CD4-positive, alpha-beta T cell (primary cell): ENCODE data around the gene CLSTN2. TPM values are rescaled to one million over a fixed set of nuclear protein-coding genes. Genes with fewer than 3 reads are reported as not detected.

Experiments used
- ATAC-seq: fragments of 200-7000 bp; cut with Tn5 transposase; one replicate; pipeline ENCODE4 v1.10.0; 2022; ENCODE audit warnings: mild to moderate bottlenecking; ENCODE audit not compliant: poor library complexity
- CTCF ChIA-PET: fragments of 350-600 bp; sonication (Branson Sonifier 250); formaldehyde crosslinking; loops from one replicate; lab custom pipeline; 2021; ENCODE audit warnings: antibody characterized with exemption, inconsistent platforms; lab: Charles Lee
- POLR2A ChIA-PET: fragments of 350-600 bp; sonication (Branson Sonifier 250); formaldehyde crosslinking; loops from one replicate; lab custom pipeline; 2021; ENCODE audit warnings: antibody characterized with exemption, inconsistent platforms; lab: Charles Lee
- DNase-seq, 14 experiments: peaks; one replicate each; pipeline ENCODE4 v3.0.0-alpha.2; 2013 to 2020; ENCODE audit warnings: mixed read lengths in 2 of 14
- H3K27ac ChIP-seq, 2 donors: one replicate each; pipeline versions ENCODE4 v1.5.1 to v1.7.0; 2013; ENCODE audit warnings: low read length in 2 of 2, low read depth in 1 of 2, mild to moderate bottlenecking in 1 of 2
- H3K27me3 ChIP-seq, 2 experiments: 1 replicate in 1 of 2; 2 replicates in 1 of 2; pipeline versions ENCODE4 v1.6.1 to v1.7.0; 2013; ENCODE audit warnings: low read length in 2 of 2, control low read depth in 1 of 2, mild to moderate bottlenecking in 1 of 2, moderate library complexity in 1 of 2; ENCODE audit not compliant: insufficient read depth in 2 of 2, control insufficient read depth in 1 of 2
- H3K36me3 ChIP-seq: one replicate; pipeline ENCODE4 v1.6.1; 2013; ENCODE audit warnings: low read length, control low read depth; ENCODE audit not compliant: insufficient read depth
- H3K4me1 ChIP-seq: one replicate; pipeline ENCODE4 v1.6.1; 2013; ENCODE audit warnings: low read length, control low read depth; ENCODE audit not compliant: insufficient read depth
- H3K4me3 ChIP-seq: one replicate; pipeline ENCODE4 v1.5.1; 2013; ENCODE audit warnings: mild to moderate bottlenecking, low read length, moderate library complexity
- H3K9me3 ChIP-seq, 2 experiments: 1 replicate in 1 of 2; 2 replicates in 1 of 2; pipeline versions ENCODE4 v1.6.1 to v1.7.0; 2013; ENCODE audit warnings: low read length in 2 of 2, mild to moderate bottlenecking in 2 of 2, control low read depth in 1 of 2, moderate library complexity in 1 of 2; ENCODE audit not compliant: control insufficient read depth in 1 of 2, insufficient read depth in 1 of 2
- H3K27ac Mint-ChIP-seq: one replicate; pipeline ENCODE4 v1.8.0; 2020; ENCODE audit warnings: mixed read lengths
- H3K27me3 Mint-ChIP-seq: one replicate; pipeline ENCODE4 v1.8.0; 2021; ENCODE audit warnings: mixed read lengths
- H3K36me3 Mint-ChIP-seq: one replicate; pipeline ENCODE4 v1.8.0; 2021; ENCODE audit warnings: low read depth, mixed read lengths
- H3K4me1 Mint-ChIP-seq: one replicate; pipeline ENCODE4 v1.8.0; 2021; ENCODE audit warnings: low read depth, mixed read lengths
- H3K4me3 Mint-ChIP-seq: one replicate; pipeline ENCODE4 v1.8.0; 2020; ENCODE audit warnings: mild to moderate bottlenecking, mixed read lengths
- H3K9me3 Mint-ChIP-seq: one replicate; pipeline ENCODE4 v1.8.0; 2020; ENCODE audit warnings: mixed read lengths
- intact Hi-C, 2 experiments: fragments of 100-400 bp; cut with DNase I in 1 of 2; cut with micrococcal nuclease in 1 of 2; formaldehyde crosslinking; loops; one replicate each; pipeline versions ENCODE4 v1.15.1 to v1.9.0; 2023 to 2025; cut with DNase I, micrococcal nuclease
- total RNA-seq, 174 experiments: library from RNA in 2 of 174; stranded (reverse) in 2 of 174; gene quantifications; one replicate each; pipeline ENCODE4 v1.2.3 and lab custom pipeline; 2021 to 2026
- TF ChIP-seq, protein P1 (sequence below): fragments of 200-600 bp; IDR thresholded peaks from one replicate; pipeline ENCODE4 v1.8.0; 2022; ENCODE audit warnings: antibody characterized with exemption, mild to moderate bottlenecking

CLSTN2 gene
- total RNA-seq, 2 experiments from 2014 or later = not detected

DNA sequence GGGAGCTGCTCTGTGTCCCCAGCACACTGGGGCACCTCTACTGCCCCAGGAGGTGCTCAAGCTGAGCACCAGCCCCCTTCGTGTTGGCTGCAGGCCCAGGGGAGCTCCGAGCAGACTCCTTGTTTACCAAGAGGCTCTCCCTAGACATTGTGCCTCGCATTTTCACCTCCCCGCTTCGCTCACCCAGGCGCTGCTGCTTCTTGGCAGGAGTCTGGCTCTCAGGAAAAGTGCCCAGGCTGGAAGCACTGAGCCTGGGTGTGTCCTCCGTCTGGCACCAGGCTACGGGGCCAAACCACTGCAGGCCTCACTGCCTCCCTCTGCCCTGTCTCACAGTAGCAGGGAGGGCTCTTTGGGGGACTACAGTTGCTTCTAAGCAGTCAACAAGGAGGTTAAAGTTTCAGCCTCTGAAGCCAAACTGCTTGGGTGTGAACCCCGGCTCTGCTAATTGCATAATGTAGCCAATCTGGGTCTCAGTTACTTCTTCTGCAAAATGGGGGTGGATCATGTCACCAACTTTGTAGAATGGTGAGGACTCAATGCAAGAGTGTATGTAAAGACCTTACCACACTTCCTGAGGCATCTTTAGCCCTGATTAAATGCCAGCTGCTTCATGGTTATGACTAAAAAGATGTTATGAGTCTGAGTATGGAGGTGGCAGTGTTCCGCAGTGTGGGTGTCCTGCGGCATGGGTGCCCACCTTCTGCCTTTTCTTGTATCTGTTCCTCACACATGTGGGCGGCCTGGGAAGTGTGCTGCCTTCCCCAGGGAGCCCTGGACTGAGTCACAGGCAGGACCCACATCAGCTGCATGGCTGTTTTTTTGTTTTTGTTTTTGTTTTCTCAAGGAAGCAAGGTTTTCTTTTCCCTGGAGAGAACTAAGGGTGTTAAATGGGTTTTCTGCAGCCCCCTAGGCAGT lies 88.9 kb downstream of the CLSTN2 start:
- H3K27ac ChIP-seq = no peak overlapping the region
- ChIA-PET CTCF (no interaction called here), POLR2A (no interaction called here)
- no peaks in the 10 kb centered on the region for H3K27me3 ChIP-seq
- H3K27ac Mint-ChIP-seq = no peak overlapping the region
- TF ChIP-seq, protein P1, sequence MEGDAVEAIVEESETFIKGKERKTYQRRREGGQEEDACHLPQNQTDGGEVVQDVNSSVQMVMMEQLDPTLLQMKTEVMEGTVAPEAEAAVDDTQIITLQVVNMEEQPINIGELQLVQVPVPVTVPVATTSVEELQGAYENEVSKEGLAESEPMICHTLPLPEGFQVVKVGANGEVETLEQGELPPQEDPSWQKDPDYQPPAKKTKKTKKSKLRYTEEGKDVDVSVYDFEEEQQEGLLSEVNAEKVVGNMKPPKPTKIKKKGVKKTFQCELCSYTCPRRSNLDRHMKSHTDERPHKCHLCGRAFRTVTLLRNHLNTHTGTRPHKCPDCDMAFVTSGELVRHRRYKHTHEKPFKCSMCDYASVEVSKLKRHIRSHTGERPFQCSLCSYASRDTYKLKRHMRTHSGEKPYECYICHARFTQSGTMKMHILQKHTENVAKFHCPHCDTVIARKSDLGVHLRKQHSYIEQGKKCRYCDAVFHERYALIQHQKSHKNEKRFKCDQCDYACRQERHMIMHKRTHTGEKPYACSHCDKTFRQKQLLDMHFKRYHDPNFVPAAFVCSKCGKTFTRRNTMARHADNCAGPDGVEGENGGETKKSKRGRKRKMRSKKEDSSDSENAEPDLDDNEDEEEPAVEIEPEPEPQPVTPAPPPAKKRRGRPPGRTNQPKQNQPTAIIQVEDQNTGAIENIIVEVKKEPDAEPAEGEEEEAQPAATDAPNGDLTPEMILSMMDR = no peak
- H3K4me1 Mint-ChIP-seq = no peaks in the 10 kb centered on the region
- DNase-seq = no peak
- H3K36me3 Mint-ChIP-seq = no peaks in the 10 kb centered on the region
- intact Hi-C loops = no loop called here
- no peaks in the 10 kb centered on the region for H3K36me3 ChIP-seq
- peaks cover 5% of the 10 kb centered on the region for H3K27me3 Mint-ChIP-seq
- no peaks in the 10 kb centered on the region for H3K9me3 Mint-ChIP-seq
- H3K4me3 ChIP-seq = no peak overlapping the region
- no peaks in the 10 kb centered on the region for H3K4me1 ChIP-seq
- no peak for ATAC-seq
- peaks cover 0 to 4% of the 10 kb centered on the region in 2 experiments for H3K9me3 ChIP-seq
- no peak overlapping the region for H3K4me3 Mint-ChIP-seq

DNA sequence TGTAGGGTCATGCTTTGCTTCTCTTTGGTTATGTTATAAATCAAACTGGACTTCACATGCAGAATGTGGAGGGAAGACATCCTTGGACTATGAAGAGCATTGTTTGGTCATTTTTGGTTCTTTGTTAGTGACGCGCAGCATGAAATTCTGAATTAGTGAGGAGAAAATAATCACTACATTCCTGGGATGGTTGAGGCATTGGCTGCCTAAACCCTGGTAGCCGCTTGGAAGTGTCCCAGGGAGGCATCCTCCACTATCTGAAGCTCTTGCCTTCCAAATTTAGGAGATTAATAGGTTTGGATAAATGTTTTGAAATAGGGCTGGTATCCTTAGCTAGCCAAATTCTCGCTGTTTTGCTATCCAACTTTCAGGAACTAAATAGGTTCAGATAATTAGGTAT lies 96.2 kb downstream of the CLSTN2 start:
- no peaks in the 10 kb centered on the region for H3K36me3 ChIP-seq
- no peaks in the 10 kb centered on the region for H3K27me3 ChIP-seq
- no peaks in the 10 kb centered on the region for H3K9me3 Mint-ChIP-seq
- H3K4me1 ChIP-seq = no peaks in the 10 kb centered on the region
- H3K4me3 ChIP-seq = no peak overlapping the region
- H3K36me3 Mint-ChIP-seq = no peaks in the 10 kb centered on the region
- no peak overlapping the region for H3K27ac ChIP-seq
- no peaks in the 10 kb centered on the region for H3K4me1 Mint-ChIP-seq
- ATAC-seq (no peak), DNase-seq (no peak)
- TF ChIP-seq, protein P1 = no peak
- ChIA-PET POLR2A (no interaction called here), CTCF (no interaction called here)
- H3K4me3 Mint-ChIP-seq = no peak overlapping the region
- no peak overlapping the region for H3K27ac Mint-ChIP-seq
- intact Hi-C loops = no loop called here
- H3K27me3 Mint-ChIP-seq = no peaks in the 10 kb centered on the region
- peaks cover 0 to 3% of the 10 kb centered on the region in 2 experiments for H3K9me3 ChIP-seq

DNA sequence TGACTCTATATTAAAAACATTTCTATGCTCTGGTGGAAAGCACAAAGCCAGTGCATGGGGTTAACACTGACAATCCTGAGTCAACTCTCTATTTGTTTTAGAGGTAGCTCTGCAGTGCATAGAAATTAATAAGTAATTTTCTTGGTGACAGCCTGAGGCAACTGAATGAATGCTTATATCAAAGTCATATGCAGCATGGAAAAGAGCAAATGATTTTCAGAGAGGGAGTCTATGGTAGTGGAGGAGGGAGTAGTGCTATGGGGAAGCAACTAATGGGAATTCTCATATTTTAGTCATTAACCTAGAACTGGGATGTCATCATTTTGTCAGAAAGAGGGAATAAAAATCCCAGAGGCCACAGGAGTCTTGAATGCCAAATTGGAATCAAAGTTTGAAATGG lies 99.1 kb downstream of the CLSTN2 start:
- Histone ChIP-seq H3K27ac (no peak overlapping the region), H3K27me3 (no peaks in the 10 kb centered on the region), H3K9me3 (peaks cover 0 to 3% of the 10 kb centered on the region in 2 experiments), H3K36me3 (no peaks in the 10 kb centered on the region), H3K4me1 (no peaks in the 10 kb centered on the region), H3K4me3 (no peak overlapping the region)
- no peaks in the 10 kb centered on the region for H3K4me1 Mint-ChIP-seq
- no peak overlapping the region for H3K4me3 Mint-ChIP-seq
- ATAC-seq (no peak), DNase-seq (no peak)
- no peaks in the 10 kb centered on the region for H3K36me3 Mint-ChIP-seq
- H3K9me3 Mint-ChIP-seq = no peaks in the 10 kb centered on the region
- ChIA-PET POLR2A (no interaction called here), CTCF (no interaction called here)
- intact Hi-C loops = no loop called here
- peaks cover 5% of the 10 kb centered on the region for H3K27me3 Mint-ChIP-seq
- TF ChIP-seq, protein P1 = no peak
- no peak overlapping the region for H3K27ac Mint-ChIP-seq
